HCT116 (cell line): ENCODE measurements around the gene FMO2. TPM values are rescaled to one million over a fixed set of nuclear protein-coding genes. Genes with fewer than 3 reads are reported as not detected.

ENCODE experiments used
- ATAC-seq: fragments of 200-7000 bp; cut with Tn5 transposase; 2 replicates; pipeline ENCODE4 v1.9.1; 2020; ENCODE audit warnings: mild to moderate bottlenecking, moderate library complexity
- BruUV-seq: library from RNA; stranded (reverse); fragments of 400-500 nt; replicated peaks from 2 replicates; lab custom pipeline; 2021; lab: Mats Ljungman, UMichigan
- CTCF ChIA-PET: fragments of 300-600 bp; sonication (Branson Sonifier 250); formaldehyde crosslinking; loops from one replicate; lab custom pipeline; 2021; ENCODE audit warnings: antibody characterized with exemption; lab: Charles Lee
- POLR2A ChIA-PET: fragments of 300-600, 350-600 bp; sonication (Branson Sonifier 250); formaldehyde crosslinking; loops from one replicate; lab custom pipeline; 2021; ENCODE audit warnings: antibody characterized with exemption; lab: Charles Lee
- RAD21 ChIA-PET, 2 experiments: fragments of 300-600 bp; sonication (Branson Sonifier 250); formaldehyde crosslinking; loops; one replicate each; lab custom pipeline; 2023; ENCODE audit warnings: low total read pairs in 2 of 2; ENCODE audit not compliant: uncharacterized antibody in 2 of 2, unreplicated experiment in 2 of 2, low non-redundant PET in 1 of 2; lab: Charles Lee
- DNase-seq: peaks from one replicate; pipeline ENCODE4 v3.0.0-alpha.2; 2010; ENCODE audit warnings: low read depth, low spot score
- H2AFZ ChIP-seq: fragments of 200-600 bp; shearing (Covaris generic), sonication (generic); 2 replicates; pipeline ENCODE4 v1.6.1; 2017; ENCODE audit warnings: low read depth, mixed run types, mixed read lengths, antibody characterized with exemption, low read length; ENCODE audit not compliant: poor library complexity, severe bottlenecking
- H3K27ac ChIP-seq: 2 replicates; pipeline ENCODE4 v1.5.1; 2012; ENCODE audit warnings: low read depth, low read length
- H3K27me3 ChIP-seq: fragments of 200-600 bp; sonication (generic); 2 replicates; pipeline ENCODE4 v1.6.1; 2016; ENCODE audit warnings: mixed run types, low read length, mixed read lengths; ENCODE audit not compliant: insufficient read depth
- H3K36me3 ChIP-seq, 2 experiments: fragments of 200-500 bp in 1 of 2; fragments of 200-600 bp in 1 of 2; sonication (Bioruptor generic) in 1 of 2; sonication (generic) in 1 of 2; 2 replicates each; pipeline versions ENCODE4 v1.5.1 to v1.6.1; 2014 to 2016; ENCODE audit warnings: low read length in 2 of 2, inconsistent platforms in 1 of 2, mixed read lengths in 1 of 2, mixed run types in 1 of 2; ENCODE audit not compliant: insufficient read depth in 2 of 2, control insufficient read depth in 1 of 2
- H3K4me1 ChIP-seq, 2 experiments: fragments of 200-600 bp in 1 of 2; sonication (generic) in 1 of 2; 2 replicates each; pipeline versions ENCODE4 v1.5.1 to v1.6.1; 2012 to 2017; ENCODE audit warnings: low read length in 2 of 2, inconsistent platforms in 1 of 2, mild to moderate bottlenecking in 1 of 2, mixed read lengths in 1 of 2, mixed run types in 1 of 2, moderate library complexity in 1 of 2; ENCODE audit not compliant: insufficient read depth in 2 of 2, control insufficient read depth in 1 of 2
- H3K4me2 ChIP-seq: fragments of 200-600 bp; sonication (generic); 2 replicates; pipeline ENCODE4 v1.6.1; 2017; ENCODE audit warnings: mixed run types, low read length, mixed read lengths
- H3K4me3 ChIP-seq, 2 experiments: fragments of 200-600 bp in 1 of 2; sonication (generic) in 1 of 2; replicated peaks in 1 of 2; 2 replicates each; pipeline ENCODE4 v1.5.1; 2011 to 2016; ENCODE audit warnings: low read length in 2 of 2, control low read depth in 1 of 2, low read depth in 1 of 2, mild to moderate bottlenecking in 1 of 2, mixed read lengths in 1 of 2, mixed run types in 1 of 2
- H3K79me2 ChIP-seq: fragments of 200-600 bp; sonication (generic); 2 replicates; pipeline ENCODE4 v1.6.1; 2017; ENCODE audit warnings: mild to moderate bottlenecking, mixed run types, low read length, moderate library complexity, mixed read lengths; ENCODE audit not compliant: insufficient read depth
- H3K9ac ChIP-seq: fragments of 200-600 bp; sonication (generic); 2 replicates; pipeline ENCODE4 v1.6.1; 2016; ENCODE audit warnings: low read length, mixed read lengths
- H3K9me2 ChIP-seq: fragments of 200-600 bp; sonication (generic), shearing (Covaris generic); 2 replicates; pipeline ENCODE4 v1.6.1; 2017; ENCODE audit warnings: mixed run types, mild to moderate bottlenecking, moderate library complexity; ENCODE audit not compliant: insufficient read depth
- H3K9me3 ChIP-seq, 2 experiments: fragments of 200-500 bp in 1 of 2; fragments of 200-600 bp in 1 of 2; sonication (Bioruptor generic) in 1 of 2; sonication (generic) in 1 of 2; 2 replicates each; pipeline ENCODE4 v1.6.1; 2014 to 2017; ENCODE audit warnings: low read length in 2 of 2, mixed read lengths in 2 of 2, inconsistent platforms in 1 of 2, low read depth in 1 of 2, mild to moderate bottlenecking in 1 of 2, mixed run types in 1 of 2, moderate library complexity in 1 of 2; ENCODE audit not compliant: control insufficient read depth in 1 of 2, insufficient read depth in 1 of 2
- H4K20me1 ChIP-seq: fragments of 200-600 bp; sonication (generic), shearing (Covaris generic); 2 replicates; pipeline ENCODE4 v1.6.1; 2017; ENCODE audit warnings: mixed run types, mild to moderate bottlenecking, moderate library complexity; ENCODE audit not compliant: insufficient read depth
- EGR1 ChIP-seq: IDR thresholded peaks from 2 replicates; pipeline ENCODE4 v1.6.1; 2012; ENCODE audit warnings: low read depth
- ELF1 ChIP-seq: IDR thresholded peaks from 2 replicates; pipeline ENCODE4 v1.6.1; 2012; ENCODE audit warnings: low read depth, borderline replicate concordance
- EZH2 ChIP-seq: fragments of 200-600 bp; sonication (generic); IDR thresholded peaks from 2 replicates; pipeline ENCODE4 v1.6.1; 2017; ENCODE audit warnings: antibody characterized with exemption, mixed run types
- EZH2phosphoT487 ChIP-seq: fragments of 200-600 bp; IDR thresholded peaks from 2 replicates; pipeline ENCODE4 v1.6.1; 2018; ENCODE audit warnings: antibody characterized with exemption, borderline replicate concordance
- FOSL1 ChIP-seq: IDR thresholded peaks from 2 replicates; pipeline ENCODE4 v1.6.1; 2012; ENCODE audit warnings: low read depth
- JUND ChIP-seq: IDR thresholded peaks from 2 replicates; pipeline ENCODE4 v1.6.1; 2012
- POLR2A ChIP-seq: IDR thresholded peaks from 2 replicates; pipeline ENCODE4 v1.7.0; 2011; ENCODE audit warnings: borderline replicate concordance; ENCODE audit not compliant: insufficient read depth, insufficient read length; ENCODE audit errors: extremely low read depth
- POLR2AphosphoS5 ChIP-seq: IDR thresholded peaks from 2 replicates; pipeline ENCODE4 v1.6.1; 2011; ENCODE audit warnings: mild to moderate bottlenecking, low read depth, low read length, moderate library complexity
- RAD21 ChIP-seq: IDR thresholded peaks from 2 replicates; pipeline ENCODE4 v1.6.1; 2012; ENCODE audit warnings: low read depth, mild to moderate bottlenecking
- SIN3A ChIP-seq: IDR thresholded peaks from 2 replicates; pipeline ENCODE4 v1.6.1; 2012; ENCODE audit warnings: low read depth
- SRF ChIP-seq: IDR thresholded peaks from 2 replicates; pipeline ENCODE4 v1.6.1; 2012; ENCODE audit warnings: low read depth
- TCF7L2 ChIP-seq: IDR thresholded peaks from 2 replicates; pipeline ENCODE4 v1.7.0; 2011; ENCODE audit warnings: borderline replicate concordance, inconsistent platforms; ENCODE audit not compliant: insufficient read depth, insufficient read length; ENCODE audit errors: extremely low read depth
- YY1 ChIP-seq: IDR thresholded peaks from 2 replicates; pipeline ENCODE4 v1.6.1; 2011; ENCODE audit warnings: low read length, low read depth, moderate library complexity, mild to moderate bottlenecking; ENCODE audit not compliant: insufficient replicate concordance; ENCODE audit errors: extremely low read depth
- ZFX ChIP-seq: fragments of 450-650 bp; IDR thresholded peaks from 2 replicates; pipeline ENCODE4 v1.6.1; 2017
- ZNF274 ChIP-seq: fragments of 200-500 bp; sonication (Bioruptor generic); IDR thresholded peaks from 2 replicates; pipeline ENCODE4 v1.6.1; 2014; ENCODE audit warnings: mild to moderate bottlenecking, low read depth, low read length, inconsistent platforms
- intact Hi-C: fragments of 100-400 bp; cut with micrococcal nuclease; formaldehyde crosslinking; loops from 2 replicates; pipeline ENCODE4 v1.10.0; 2022
- total RNA-seq: library from RNA; stranded (reverse); gene quantifications from one replicate; pipeline ENCODE4 v1.2.1, GENCODE V29; 2021; ENCODE audit not compliant: unreplicated experiment
- TF ChIP-seq, protein P1 (sequence below): IDR thresholded peaks from 2 replicates; pipeline ENCODE4 v1.6.1; 2012
- TF ChIP-seq, protein P2 (sequence below): IDR thresholded peaks from 2 replicates; pipeline ENCODE4 v1.6.1; 2011; ENCODE audit warnings: mild to moderate bottlenecking, low read length, moderate library complexity; ENCODE audit not compliant: insufficient replicate concordance; ENCODE audit errors: extremely low read depth
- TF ChIP-seq, protein P3 (sequence below): IDR thresholded peaks from 2 replicates; pipeline ENCODE4 v1.6.1; 2012
- TF ChIP-seq, protein P4 (sequence below), 3 experiments: fragments of 200-600 bp in 1 of 3; sonication (generic) in 1 of 3; IDR thresholded peaks in 2 of 3; conservative IDR thresholded peaks in 1 of 3; 2 replicates each; pipeline ENCODE4 v1.5.1; 2012 to 2017; ENCODE audit warnings: low read depth in 2 of 3, low read length in 2 of 3, antibody characterized with exemption in 1 of 3, borderline replicate concordance in 1 of 3, control low read depth in 1 of 3, mild to moderate bottlenecking in 1 of 3, mixed read lengths in 1 of 3, mixed run types in 1 of 3, moderate library complexity in 1 of 3; ENCODE audit not compliant: insufficient read depth in 1 of 3

Gene FMO2
- total RNA-seq, 1 experiment from 2014 or later, result 0.30 TPM

DNA sequence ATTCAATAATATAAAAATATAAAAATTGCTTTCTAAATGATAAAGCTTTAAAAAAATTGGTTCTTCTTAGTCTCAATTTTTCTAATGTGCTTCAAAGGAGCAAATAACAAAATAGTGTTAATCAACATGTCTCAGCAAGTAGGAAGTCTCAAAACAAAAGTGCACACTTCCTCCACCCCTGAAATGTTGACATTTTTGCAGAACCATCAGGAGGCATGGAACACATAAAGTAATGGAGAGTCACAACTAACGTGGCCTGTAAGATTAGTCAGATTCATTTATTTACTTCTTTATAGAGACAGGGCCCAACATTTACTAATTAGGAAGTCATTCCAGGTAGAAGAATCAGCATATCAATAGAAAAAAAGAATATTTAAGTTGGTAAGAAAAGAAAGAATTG is 34.9 kb upstream of the FMO2 start:
- TF ChIP-seq, protein P1, sequence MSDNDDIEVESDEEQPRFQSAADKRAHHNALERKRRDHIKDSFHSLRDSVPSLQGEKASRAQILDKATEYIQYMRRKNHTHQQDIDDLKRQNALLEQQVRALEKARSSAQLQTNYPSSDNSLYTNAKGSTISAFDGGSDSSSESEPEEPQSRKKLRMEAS, result no peak
- TF ChIP-seq EZH2 (no peak), FOSL1 (no peak), EZH2phosphoT487 (no peak), ELF1 (no peak), POLR2A (no peak), ZNF274 (no peak), YY1 (no peak), POLR2AphosphoS5 (no peak), SIN3A (no peak), EGR1 (no peak), RAD21 (no peak), SRF (no peak), ZFX (no peak), JUND (no peak), TCF7L2 (no peak)
- TF ChIP-seq, protein P2, sequence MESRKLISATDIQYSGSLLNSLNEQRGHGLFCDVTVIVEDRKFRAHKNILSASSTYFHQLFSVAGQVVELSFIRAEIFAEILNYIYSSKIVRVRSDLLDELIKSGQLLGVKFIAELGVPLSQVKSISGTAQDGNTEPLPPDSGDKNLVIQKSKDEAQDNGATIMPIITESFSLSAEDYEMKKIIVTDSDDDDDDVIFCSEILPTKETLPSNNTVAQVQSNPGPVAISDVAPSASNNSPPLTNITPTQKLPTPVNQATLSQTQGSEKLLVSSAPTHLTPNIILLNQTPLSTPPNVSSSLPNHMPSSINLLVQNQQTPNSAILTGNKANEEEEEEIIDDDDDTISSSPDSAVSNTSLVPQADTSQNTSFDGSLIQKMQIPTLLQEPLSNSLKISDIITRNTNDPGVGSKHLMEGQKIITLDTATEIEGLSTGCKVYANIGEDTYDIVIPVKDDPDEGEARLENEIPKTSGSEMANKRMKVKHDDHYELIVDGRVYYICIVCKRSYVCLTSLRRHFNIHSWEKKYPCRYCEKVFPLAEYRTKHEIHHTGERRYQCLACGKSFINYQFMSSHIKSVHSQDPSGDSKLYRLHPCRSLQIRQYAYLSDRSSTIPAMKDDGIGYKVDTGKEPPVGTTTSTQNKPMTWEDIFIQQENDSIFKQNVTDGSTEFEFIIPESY, result no peak
- TF ChIP-seq, protein P3, sequence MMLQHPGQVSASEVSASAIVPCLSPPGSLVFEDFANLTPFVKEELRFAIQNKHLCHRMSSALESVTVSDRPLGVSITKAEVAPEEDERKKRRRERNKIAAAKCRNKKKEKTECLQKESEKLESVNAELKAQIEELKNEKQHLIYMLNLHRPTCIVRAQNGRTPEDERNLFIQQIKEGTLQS, result no peak
- TF ChIP-seq, protein P4, sequence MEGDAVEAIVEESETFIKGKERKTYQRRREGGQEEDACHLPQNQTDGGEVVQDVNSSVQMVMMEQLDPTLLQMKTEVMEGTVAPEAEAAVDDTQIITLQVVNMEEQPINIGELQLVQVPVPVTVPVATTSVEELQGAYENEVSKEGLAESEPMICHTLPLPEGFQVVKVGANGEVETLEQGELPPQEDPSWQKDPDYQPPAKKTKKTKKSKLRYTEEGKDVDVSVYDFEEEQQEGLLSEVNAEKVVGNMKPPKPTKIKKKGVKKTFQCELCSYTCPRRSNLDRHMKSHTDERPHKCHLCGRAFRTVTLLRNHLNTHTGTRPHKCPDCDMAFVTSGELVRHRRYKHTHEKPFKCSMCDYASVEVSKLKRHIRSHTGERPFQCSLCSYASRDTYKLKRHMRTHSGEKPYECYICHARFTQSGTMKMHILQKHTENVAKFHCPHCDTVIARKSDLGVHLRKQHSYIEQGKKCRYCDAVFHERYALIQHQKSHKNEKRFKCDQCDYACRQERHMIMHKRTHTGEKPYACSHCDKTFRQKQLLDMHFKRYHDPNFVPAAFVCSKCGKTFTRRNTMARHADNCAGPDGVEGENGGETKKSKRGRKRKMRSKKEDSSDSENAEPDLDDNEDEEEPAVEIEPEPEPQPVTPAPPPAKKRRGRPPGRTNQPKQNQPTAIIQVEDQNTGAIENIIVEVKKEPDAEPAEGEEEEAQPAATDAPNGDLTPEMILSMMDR (IDR thresholded peaks at IDR 0.05 in 2 of 3, conservative IDR thresholded peaks at IDR 0.05 in 1 of 3; ENCODE audit: borderline replicate concordance in 1 of 3, insufficient read depth in 1 of 3, low read depth in 2 of 3, low read length in 2 of 3), result no peak
- H3K9ac ChIP-seq, result no peak overlapping the region
- DNase-seq (no peak), ATAC-seq (no peak)
- no TSS peak for BruUV-seq
- ChIA-PET CTCF (no interaction called here), POLR2A (no interaction called here), RAD21 (no interaction called here)
- no peak overlapping the region for H3K4me2 ChIP-seq
- no peaks in the 10 kb centered on the region for H3K9me3 ChIP-seq
- H3K27me3 ChIP-seq, result no peaks in the 10 kb centered on the region
- H2AFZ ChIP-seq, result no peak overlapping the region
- H3K4me3 ChIP-seq, result no peak overlapping the region
- no peaks in the 10 kb centered on the region for H3K9me2 ChIP-seq
- no peaks in the 10 kb centered on the region for H3K79me2 ChIP-seq
- no peaks in the 10 kb centered on the region for H4K20me1 ChIP-seq
- intact Hi-C loops, result no loop called here
- no peaks in the 10 kb centered on the region for H3K4me1 ChIP-seq
- no peak overlapping the region for H3K27ac ChIP-seq
- no peaks in the 10 kb centered on the region for H3K36me3 ChIP-seq
